Measurements from ENCODE around the gene IMMP2L.

Gene IMMP2L

DNA sequence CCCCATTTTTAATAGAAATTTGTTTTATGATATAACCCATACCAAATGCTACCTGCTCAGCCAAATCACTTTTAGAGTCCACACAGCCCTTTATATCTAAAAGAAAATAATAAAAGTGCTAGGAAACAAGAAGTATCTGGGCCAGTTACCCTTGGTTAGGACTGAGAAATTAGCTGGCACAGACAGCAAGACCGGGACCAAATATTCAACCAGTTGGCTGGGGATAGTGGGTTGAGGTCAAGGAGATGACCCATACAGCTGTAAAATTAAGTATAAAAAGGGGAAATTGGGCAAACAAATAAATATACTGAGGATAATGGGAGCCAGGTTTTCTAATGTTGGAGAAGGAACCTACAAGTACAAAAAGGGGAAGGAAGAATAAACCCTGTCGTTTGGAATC, 174.3 kb downstream of the IMMP2L start:
- DNase-seq: no peak

DNA sequence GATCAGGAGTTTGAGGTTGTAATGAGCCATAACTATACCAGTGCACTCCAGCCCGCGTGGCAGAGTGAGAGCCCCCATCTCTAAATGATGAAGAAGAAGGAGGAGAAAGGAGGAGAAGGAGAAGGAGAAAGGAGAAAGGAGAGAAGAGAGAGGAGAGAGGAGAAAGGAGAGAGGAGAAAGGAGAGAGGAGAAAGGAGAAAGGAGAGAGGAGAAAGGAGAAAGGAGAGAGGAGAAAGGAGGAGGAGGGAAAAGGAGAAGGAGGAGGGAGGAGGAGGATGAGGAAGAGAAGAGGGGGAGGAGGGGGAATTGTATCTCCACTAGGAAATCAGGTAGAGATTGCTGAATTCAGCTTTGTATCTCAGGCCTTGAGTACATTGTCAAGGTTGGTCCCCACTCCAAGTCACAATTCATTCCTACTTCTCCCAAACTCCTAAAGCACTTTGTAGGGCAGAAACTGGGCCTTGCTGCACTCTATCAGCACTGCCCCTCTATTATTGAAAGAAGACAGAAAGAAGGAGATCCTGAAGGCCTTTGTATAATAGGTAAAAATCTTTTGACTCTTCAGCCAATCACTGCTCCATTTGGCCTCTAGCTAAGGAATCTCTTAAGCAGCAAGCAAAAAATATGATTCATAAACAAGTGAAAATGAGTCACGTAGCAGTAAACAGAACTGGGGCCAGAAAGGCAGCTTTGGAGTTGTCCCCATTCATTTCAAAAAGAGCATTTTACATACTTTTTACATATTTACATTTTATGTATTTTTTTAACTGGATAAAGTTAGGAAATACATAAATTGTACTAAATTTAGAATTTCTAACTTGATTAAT, 178.0 kb downstream of the IMMP2L start:
- DNase-seq: peak; percentile 81

DNA sequence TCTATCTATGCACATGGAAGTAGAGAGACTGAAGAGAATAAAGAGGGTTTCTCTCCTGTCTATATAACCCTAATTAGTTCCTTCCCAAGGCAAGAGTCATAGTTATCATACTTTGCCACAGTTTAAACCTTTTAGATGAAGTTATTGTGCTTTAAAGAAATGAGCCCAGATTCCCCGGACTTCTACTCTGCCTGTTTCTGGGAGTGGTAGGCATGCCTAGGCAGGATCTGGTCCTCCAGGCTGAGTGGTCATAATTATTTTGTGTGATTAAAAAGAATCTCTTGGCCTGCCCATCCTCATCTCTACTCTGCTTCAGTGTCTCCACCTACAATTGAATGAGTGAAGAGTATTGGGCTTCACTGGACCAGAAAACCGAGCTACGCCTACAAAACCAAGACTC, 179.2 kb downstream of the IMMP2L start:
- no peak for DNase-seq

DNA sequence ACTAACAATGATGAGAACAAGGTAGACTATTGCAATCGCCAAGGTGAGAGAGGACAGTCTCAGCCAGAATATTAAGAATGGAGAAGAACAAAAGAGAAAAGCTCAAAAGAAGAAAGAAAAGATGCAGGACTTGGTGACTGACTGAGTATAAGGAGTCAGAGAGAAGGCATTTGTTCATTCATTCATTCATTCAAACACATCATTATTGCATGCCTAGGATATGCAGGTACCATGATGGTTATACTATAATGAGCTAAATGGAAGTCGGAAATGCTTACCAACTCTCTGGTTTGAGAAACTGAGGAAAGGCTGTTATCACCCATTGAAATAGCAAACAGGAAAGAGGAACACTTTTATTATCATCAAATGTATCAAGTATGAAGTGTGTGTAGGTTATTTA, 180.7 kb downstream of the IMMP2L start:
- DNase-seq: no peak

DNA sequence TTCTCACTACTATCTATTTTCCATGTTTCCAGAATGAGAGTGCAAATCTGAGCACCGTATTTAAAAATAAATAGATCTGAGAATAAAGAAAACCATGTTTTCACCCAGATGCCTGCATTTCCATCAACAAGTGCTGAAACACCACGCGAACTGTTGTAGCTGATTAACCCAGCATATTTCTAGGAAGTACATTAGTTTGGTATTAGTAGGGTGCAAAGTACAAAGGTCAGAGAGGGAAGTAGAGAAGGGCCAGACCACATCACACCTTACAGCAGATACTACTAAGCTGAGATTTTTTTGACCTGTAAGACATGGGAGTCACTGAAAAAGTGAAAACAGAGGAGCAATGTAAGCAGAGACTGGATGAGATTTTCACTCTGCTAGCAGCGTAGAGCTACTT, 181.3 kb downstream of the IMMP2L start:
- no peak for DNase-seq

DNA sequence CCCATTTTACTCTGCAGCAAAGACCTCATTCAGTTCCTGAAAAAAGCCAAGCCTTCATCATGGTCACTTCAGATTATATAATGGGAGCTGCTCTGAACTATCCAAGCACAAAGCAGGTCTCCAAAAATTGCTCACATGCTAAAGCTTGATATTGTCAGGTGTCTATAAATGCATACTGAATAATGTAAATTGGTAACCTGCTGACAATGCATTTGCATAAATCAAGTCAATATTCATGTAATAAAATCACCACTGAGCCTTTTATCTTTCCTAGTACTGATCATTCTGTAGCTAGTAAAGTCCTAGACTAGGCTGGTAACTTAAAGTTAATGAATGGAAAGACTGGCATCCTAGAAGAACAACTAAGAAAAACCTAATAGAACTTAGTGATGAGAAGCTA, 188.3 kb downstream of the IMMP2L start:
- DNase-seq: no peak

DNA sequence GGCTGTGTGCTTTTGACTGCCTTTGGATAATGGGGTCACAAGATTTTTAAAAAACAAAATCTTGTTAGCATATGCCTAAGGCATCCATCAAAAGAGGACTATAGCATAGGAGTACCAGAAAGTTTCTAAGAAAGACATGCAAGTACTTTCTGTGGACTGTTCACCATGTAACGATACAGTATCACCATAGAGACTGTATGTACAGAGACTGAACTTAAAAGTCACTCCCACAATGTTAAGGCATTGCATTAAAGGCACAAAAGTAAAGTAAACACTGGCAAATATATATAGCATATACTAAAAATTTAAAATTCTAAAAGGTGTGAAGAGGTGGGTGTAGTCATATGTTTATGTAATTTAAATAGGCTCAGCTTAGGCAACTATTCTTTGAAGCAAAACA, 190.9 kb downstream of the IMMP2L start:
- no peak for DNase-seq

DNA sequence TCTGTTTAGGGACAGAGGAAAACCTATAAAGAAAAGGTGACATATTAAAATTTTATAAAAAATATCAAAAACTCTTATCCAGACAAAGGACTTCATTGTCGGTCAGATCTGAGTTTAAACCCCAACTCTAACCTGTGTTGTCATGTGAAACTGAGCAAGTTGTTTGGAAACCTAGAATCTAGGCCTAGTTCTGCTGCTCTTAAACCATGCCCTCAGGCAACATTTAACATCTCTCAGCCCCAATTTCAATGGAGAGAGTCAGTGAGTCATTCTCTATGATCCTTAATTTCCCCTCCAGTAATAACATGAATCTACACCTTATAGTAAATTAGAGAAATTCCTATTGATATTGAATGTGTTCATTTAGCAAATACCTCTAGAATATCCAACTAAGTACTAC, 192.3 kb downstream of the IMMP2L start:
- no peak for DNase-seq

DNA sequence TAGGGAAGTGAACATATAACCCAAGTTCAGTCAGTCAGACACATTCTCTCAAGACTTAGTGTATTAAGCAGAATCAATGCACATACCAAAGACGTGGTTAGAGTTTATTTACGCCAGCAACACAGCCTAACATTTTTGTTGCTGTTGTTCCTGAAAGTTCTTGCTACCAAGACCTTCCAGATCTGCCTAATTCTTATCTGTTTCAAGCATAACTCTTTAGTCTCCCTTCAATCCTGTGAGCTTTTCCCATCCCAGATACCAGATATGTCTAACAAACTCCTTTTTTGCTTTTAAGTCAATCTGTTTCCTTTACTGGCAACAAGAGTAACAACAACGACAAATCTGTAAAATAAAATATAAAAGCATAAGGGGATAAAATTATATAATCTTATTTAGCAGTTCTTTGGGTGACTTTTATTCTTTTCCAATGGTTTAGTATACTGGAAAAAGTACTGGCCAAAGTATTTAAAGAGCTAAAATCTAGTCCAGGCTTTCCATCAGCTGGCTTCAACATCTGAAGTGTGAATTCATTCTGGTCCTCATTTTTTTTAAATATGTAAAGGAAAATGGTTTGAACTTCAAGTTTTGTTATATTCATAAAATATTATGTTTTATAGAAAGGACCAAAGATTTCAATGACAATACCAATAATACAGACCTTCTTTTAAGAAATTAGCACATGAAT, 193.8 kb downstream of the IMMP2L start:
- no peak for DNase-seq

DNA sequence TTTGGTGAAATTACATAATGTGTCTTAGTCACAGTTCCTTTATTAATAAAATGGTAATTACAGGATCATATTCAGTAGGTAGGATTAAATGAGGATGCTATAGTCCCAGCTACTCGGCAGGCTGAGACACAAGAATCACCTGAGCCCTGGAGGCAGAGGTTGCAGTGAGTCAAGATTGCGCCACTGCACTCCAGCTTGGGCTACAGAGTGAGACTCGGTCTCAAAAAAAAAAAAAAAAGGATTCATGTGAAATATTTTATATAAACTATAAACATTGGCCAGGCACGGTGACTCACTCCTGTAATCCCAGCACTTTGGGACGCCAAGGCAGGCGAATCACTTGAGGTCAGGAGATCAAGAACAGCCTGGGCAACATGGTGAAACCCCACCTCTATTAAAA, 197.9 kb downstream of the IMMP2L start:
- peak; percentile 74 for DNase-seq

DNA sequence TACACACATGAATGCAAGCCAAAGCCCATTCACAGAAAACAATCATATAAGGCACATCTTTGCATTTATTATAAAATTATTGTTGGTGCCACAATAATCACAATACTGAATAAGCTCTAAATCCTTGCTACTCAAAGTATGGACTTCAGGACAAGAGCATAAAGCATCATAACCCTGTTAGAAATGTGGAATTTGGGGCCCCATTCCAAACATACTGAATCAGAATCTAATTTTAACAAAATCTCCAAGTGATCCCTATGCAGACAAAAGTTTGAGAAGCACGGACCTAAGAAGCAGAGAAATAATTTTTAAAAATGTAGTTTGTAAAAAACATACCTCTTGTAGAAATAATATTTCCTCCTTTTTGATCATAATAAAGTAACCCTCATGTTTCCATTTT, 199.2 kb downstream of the IMMP2L start:
- DNase-seq: peak; percentile 76

DNA sequence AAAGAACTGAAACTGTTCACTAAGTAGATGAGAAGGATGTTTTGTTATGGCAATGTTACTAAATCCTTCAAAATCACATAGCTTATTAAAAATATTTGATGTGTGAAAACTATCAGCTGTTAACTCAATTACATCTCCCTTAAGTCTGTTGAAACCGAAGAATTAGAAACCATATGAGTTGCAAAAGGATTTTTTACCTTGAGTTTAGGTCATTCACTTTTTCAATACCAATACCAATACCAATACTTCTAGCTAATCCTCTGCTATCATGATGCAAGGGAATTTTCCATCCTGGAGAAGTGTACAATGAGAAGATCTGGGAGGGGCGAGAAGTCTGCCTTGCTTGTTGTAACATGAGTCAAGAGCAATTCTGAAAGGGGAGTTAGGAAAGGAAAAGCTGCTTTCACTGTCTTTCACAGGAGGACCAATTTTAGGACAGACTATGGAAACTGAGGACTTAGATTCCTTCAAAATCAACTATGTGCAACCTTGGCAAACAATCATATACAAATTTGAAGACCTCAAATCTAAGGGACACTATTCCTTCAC, 199.7 kb downstream of the IMMP2L start:
- DNase-seq: peak; percentile 83

DNA sequence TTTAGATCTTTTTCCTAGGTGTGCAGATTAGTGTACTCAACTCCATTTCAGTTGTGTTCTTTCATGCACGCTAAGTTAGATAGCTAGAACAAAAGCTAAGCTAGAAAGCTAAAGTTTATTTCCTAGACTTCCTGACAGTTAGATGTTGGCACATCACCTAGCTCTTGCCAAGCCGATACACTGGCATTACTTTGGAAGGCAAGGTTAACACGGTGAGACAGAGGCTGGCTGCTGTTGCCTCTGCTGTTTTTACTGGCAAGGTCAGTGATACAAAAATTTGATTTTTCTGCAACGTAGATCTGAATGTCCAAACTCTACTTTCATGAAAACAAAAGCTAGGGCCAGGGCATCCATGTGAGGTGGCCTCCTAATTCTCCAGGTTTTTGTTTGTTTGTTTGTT, 203.4 kb downstream of the IMMP2L start:
- DNase-seq: no peak

DNA sequence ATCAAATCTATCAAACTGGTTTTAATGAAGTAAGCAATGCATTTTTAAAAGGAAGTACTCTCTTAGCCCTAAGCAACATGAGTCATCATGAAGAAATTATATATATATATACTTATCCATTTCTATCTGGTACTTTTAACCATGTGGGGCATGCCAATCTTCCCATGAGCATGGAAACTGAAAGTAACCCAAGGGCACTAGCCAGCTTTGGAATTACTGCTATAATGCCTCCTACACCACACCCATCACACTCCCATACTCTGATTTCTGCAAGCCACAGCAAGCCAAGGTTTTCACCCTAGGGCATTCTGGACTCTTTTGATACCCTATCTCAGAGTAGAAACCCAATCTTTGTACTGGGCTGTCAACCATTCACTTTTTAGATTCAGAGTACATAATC, 204.6 kb downstream of the IMMP2L start:
- peak; percentile 64 for DNase-seq

DNA sequence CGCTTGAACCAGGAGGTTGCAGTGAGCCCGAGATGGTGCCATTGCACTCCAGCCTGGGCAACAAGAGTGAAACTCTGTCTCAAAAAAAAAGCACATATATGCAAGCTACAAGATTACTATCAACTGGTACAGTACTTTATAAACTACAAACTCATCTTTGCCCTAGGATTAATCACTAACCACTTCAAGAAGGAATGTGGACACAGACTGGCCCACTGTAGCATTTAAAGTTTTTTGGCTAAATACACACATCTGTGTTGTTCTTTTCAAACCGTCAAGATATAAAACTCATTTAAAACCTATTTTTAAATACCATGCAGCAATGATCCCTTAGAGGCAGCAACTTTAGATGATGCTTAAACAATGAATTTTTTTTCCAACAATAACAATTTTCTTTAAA, 205.4 kb downstream of the IMMP2L start:
- DNase-seq: no peak

DNA sequence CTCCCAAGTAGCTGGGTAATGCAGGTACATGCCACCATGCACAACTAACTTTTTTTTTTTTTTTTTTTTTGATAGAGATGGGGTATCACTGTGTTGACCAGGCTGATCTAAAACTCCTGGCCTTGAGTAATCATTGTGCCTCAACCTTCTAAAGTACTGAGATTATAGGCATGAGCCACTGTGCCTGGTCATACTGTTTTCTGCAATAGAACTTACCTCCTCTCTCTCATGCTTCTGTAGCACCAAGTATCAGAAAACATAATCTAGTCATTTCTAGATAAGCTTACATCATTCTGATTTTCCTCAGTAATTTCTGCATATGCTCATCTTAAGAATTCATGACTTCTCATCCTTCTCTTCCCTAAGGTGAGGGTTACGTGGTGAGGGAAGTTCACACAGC, 210.0 kb downstream of the IMMP2L start:
- DNase-seq: no peak

DNA sequence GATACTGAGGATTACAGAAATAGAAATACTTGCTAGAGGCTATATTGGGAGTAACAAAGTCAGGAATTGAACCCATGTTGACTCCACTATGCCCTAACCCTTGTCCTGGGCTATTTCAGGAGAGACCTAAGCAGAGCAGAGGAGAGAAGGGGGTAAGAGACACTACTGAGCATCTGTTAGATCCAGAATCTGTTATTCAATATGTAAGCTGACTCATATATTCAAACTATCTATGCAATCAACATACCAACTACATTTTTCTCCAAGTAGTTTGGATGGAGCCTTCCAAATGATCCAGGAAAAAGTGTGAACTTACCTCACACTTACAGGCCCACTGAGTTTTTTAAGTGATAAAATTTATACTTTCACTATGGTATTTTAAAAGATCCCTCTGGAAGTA, 216.1 kb downstream of the IMMP2L start:
- no peak for DNase-seq

DNA sequence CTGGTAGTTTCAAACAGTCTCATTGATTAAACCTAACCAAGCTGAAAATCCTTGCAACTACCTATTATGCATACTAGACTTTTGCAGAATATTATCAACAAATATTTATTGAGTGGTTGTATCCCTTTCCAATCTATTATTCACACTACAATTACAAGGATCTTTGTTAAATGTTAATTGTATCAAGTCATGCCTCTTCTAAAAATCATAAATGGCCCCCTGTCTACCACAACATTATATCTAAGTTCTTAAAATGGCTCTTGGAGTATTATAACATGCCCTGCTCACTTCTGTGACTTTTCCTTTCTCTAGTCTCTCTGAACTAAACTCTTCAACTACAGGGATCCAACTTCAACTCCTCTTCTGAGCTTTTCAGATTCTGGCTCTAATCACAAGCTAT, 219.3 kb downstream of the IMMP2L start:
- no peak for DNase-seq

DNA sequence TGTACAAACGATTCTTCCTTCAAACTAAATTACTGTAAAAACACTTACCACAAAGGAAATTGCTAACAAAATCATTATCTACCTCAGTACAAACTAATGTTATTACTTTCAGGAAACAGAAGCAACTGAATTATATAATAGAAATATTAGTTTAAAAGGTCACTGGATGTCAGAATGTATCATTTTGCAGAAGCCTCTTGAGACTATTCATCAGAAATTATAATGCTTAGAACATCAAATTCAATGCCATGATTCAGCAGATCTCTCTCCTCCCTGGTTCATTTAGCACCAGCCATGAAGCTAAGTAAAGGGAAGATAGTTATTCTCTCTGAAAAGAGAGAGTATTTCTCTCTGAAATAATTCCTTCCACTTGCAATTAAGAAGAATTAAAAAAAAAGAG, 223.3 kb downstream of the IMMP2L start:
- no peak for DNase-seq

DNA sequence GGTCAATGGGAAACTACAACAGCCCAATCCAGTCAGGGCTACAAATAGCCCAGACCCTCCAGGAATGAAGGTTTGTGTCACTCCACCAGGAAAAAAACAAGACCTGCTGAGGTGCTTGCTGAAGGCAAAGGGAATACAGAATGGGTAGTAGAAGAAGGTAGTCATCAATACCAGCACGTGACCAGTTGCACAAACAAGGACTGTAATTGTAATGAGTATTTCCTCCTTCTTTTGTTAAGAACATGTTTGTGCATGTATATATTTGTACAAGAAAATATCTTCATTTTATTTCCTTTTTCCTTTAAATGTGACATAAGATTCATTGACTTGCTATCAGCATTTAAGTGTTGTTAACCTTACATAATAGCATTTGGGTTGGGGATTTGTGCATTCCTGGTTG, 229.3 kb downstream of the IMMP2L start:
- DNase-seq: no peak

DNA sequence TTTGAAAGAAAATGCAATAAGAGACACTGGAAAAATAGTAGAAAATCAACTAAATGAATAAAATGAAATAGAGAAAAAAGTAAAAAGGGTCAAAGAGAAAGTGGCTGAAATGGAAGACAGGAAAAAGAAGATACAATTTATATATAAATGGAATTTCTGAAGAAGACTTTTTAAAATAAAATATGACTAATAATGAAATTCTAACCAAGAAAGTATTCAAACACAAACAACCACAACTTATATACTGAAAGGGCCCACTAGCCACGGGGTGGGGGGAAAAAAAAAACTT, 232.1 kb downstream of the IMMP2L start:
- DNase-seq: no peak

DNA sequence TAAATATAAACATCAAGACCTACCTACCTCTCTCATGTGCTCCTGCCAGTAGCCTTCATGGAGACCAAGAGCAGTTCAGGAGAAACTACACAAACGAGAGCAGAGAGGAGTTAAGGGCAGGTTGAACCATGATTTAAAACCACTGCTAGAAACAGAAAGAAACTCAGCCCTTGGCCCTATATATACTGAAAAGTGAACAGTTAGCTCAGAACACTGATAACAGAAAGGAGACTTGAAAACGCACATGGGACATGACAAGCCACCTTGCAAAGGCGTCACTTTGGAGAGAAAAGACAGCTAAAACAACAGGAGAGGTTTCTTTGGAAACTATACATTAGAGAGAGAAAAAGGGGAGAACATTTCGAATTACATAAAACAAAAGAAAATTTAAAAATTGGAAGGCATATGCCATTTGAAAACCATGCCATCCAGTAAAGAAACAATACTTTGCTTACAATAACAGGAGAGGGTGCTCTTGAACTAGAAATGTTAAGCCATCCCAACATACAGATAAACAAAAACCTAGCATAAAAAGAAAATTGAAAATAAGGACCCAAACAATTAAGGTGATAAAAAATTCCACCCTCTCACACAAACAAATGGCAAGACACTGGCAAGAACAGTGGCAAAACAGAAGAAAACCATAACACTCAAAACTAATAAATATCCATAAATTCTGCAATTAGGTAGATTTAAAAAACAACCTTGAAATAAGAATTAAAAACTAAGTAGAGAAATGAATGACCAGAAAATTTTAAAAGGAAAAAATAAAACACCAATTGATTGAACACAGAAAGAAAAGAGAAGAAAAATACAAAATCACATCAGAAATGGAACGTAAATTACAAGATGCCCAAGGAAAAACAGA, 232.7 kb downstream of the IMMP2L start:
- peak; percentile 36 for DNase-seq

DNA sequence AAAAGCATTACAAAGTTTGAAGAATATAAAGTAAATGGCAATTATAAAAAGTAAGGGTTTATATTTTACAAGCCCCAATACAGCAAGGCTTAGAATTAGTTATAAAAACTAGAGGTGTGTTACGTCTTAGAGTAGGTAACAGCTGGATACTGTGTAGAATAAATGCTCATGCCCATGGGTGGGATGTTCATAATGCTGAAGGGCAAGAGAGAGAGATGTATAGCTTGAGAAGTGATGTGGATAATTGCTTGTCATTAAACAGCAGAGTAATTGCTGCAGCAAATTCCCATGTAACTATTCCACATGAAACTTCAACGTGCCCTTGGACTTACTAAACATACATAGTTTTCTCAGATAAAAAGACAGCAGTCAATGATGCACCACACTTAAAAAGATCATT, 233.8 kb downstream of the IMMP2L start:
- no peak for DNase-seq

DNA sequence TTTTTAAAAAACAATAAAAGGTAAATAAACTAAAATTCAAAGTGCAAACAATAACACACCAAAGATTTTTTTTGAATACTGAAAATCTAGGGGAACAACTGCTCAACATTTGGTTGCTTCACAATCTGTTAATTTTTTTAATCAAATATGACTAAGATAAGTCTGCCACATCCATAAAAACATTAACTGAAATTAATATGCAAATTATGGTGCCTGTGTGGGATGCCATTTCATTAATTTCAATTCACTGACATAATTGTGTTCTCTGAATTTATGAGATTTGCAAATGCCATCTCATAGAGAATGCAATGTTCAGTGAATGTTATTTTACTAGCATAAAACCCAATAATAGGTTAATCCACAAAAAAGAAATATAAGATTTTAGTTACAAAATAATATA, 237.5 kb downstream of the IMMP2L start:
- DNase-seq: no peak

Data from HCEC 1CT (cell line).